ENCODE results near the gene RIT1.
A peak's percentile ranks its signal among the peaks of the same experiment; 100 is the strongest.

Gene RIT1, protein sequence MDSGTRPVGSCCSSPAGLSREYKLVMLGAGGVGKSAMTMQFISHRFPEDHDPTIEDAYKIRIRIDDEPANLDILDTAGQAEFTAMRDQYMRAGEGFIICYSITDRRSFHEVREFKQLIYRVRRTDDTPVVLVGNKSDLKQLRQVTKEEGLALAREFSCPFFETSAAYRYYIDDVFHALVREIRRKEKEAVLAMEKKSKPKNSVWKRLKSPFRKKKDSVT

DNA sequence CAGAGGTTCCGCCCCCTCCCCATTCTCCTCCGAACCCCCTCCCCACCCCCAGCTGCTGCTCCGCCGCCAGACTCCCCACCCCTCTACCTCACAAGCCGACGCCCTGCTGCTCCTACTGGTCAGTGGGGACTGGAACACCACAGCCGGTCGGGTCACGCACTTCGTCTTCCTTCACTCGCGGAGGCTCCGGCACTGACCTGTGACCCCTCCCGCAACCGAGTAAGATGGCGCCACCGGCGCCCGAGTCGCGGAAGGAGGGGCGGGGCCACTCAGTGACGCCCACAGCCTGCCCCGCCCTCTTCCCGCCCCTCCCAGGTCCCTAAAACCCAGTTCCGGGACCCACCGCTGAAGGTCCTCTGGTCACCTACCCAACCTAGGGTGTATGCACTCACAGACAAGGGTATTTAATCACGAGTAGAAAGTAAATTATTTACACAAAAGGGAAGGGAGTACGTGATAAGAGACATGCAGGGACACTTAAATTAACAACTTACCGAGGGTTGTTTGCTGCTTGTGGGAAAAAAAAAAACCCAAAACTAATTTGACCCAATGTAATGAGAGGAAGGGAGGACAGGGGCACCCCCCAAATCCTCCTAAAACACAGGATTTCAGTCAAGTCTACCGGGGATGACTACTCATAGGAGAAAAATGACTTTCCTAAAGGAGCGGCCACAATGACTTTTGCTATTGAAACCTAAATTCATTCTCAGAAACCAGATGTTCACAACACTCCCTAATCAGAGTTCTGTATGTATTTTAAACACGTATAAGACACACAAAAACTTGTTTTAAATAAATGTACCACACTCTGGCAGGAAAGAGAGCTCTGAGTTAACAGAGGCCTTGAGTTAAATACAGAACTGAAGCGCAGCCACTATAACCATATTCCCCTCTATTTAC, at the start of gene RIT1:
Gene RIT1, minus strand, starts transcription at position 194 of the 900 bp plus-strand sequence. CDS start 588 bp downstream, outside the sequence.
- DNase-seq = peak; percentile 74

DNA sequence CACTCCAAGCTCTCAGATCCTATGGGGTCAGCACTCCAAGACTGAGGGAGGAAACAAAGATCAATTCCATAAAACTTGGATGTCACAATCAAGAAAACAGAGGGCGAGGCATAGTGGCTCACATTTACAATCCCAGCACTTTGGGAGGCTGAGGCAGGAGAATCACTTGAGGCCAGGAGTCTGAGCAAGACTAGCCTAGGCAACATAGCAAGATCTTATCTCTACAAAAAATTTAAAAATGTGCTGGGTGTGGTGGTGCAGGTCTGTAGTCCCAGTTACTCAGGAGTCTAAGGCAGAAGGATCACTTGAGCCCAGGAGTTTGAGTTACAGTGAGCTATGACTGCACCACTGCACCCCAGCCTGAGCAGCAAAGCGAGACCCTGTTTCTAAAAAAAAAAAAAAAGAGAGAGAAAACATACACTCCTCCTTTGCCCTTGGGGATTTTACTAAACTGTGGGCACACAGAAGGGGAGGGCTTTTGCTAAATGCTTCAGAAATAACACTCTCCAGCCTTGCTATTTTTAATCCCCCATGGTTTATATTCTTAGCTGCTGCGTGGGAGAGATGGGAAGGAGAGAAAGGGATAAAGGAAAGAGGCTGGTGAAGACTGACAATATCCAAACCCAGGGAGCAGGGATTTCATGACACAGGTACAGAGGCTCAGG, 49.1 kb upstream of the RIT1 start:
- DNase-seq = no peak

GRCh38 chr1:155957411-155957915, 46.3 kb upstream of the RIT1 start:
- no peak for DNase-seq

DNA sequence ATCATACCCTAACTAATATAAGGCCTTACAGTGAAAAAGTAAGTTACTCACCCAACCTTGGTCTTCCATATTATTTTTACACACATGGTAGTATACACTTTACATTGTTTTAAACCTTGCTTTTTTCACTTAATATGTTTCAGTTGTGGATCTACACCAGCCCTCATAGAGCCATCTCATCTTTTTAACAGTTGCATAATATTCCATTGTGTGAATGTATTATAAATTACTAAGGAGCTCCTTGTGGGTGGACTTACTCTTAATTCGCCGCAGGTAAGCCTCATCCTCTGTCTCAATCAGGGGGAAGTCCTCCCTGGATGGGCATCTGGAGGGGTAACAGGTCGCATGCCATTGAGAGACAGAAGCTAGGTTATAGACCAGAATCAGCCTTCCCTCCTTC, 43.5 kb upstream of the RIT1 start:
- no peak for DNase-seq

GRCh38 chr1:155952505-155952890, 41.3 kb upstream of the RIT1 start:
- DNase-seq = no peak

GRCh38 chr1:155951753-155952504, 40.8 kb upstream of the RIT1 start:
- DNase-seq = no peak

DNA sequence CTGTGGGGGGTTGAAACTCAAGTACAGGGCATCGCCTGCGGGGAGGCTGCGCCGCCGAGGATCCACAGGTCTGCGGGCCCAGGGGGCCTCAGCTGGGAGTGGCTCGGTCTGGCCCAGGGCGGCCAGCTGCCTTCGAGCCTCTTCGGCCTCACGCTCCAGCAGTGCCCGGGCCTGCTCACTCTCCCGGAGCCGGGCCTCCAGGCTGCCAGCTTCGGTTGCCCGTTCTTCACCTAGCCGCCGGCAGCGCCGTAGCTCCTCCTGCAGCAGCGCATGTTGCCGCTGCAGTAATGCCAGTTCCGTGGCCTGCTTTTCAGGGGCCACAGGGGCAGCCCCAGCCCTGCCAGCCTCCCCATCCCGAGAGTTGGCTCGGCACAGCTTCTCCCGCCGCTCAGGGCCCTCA, 39.7 kb upstream of the RIT1 start:
- DNase-seq = no peak

DNA sequence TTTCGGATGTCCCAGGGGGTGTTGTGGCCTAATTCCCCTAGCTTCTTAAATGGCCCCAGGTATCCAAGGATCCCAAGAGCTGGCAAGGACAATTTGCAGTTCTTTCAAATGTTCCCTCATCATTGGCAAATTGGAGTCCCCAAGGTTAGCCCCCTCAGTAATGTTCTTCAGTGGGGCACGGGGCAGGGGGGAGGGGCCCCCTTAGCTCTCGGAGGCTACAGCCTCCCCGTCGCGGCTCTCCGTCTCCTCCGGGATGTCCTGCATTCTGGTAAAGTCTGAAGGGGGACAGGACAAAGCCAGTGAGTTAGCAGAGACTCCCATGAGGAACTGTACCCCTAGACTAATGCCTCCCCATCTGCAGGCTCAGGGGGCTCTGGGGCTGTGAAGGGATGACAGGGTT, 36.6 kb upstream of the RIT1 start:
- DNase-seq = no peak

DNA sequence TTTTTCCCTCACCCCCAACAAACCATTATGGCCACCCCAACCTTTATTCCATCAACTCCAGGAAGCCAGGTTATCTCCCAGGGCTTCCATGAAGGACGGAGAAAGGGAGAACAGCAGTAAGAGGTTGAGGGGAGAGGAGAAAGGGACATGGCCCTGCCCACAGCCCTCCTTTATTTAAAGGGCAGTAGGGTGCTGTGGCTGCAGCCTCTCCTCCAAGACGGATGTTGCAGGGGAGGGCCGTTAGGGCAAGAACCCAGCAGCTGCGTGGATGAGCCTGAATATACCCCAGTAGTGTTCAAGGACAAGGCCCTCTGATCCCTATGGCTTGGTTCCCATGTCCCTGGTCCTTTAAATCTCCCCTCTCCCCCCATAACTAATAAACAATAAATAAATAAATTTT, 36.1 kb upstream of the RIT1 start:
- DNase-seq = no peak

GRCh38 chr1:155946633-155947219, 35.6 kb upstream of the RIT1 start:
- DNase-seq = no peak

DNA sequence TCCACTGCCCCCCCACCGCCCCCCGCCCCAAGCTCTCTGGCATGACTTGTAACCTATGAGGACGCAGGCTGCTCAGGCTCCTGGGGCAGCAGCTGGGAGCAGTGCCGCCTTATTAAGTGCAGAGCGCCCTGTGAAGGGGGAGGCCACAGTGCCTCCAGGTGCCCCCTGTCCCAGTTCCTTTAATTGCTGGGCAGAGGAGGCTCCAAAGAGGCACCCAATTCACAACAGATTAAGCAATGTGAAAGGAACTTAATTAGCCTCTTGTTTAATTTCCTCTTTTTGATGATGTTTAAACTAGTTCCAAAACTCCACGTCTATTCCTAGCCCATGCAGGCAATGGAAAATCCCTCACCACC, 33.3 kb upstream of the RIT1 start:
- no peak for DNase-seq

DNA sequence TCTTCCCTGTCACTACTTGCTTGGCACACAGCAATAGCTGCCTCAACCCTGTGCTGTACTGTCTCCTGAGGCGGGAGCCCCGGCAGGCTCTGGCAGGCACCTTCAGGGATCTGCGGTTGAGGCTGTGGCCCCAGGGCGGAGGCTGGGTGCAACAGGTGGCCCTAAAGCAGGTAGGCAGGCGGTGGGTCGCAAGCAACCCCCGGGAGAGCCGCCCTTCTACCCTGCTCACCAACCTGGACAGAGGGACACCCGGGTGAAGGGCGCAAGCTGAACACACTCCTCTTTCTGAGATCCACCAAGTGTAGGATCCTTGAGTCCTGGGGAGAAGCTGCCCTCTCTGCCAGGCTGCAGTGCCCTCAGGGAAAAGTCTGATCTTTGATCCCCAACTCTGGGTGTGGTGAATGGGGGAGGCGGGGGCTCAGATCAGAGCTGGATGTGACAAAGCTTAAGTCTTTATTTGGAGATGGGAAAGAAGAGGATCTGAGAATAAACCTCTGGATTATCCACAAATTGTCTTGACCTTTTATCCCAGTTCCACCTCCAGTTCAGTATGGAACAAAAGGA, 31.5 kb upstream of the RIT1 start:
- DNase-seq = no peak

DNA sequence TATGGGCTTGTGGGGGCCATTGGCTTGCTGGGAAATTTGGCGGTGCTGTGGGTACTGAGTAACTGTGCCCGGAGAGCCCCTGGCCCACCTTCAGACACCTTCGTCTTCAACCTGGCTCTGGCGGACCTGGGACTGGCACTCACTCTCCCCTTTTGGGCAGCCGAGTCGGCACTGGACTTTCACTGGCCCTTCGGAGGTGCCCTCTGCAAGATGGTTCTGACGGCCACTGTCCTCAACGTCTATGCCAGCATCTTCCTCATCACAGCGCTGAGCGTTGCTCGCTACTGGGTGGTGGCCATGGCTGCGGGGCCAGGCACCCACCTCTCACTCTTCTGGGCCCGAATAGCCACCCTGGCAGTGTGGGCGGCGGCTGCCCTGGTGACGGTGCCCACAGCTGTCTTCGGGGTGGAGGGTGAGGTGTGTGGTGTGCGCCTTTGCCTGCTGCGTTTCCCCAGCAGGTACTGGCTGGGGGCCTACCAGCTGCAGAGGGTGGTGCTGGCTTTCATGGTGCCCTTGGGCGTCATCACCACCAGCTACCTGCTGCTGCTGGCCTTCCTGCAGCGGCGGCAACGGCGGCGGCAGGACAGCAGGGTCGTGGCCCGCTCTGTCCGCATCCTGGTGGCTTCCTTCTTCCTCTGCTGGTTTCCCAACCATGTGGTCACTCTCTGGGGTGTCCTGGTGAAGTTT, 30.8 kb upstream of the RIT1 start:
- no peak for DNase-seq

GRCh38 chr1:155940993-155941844, 30.1 kb upstream of the RIT1 start, which contains the start of gene RXFP4:
RXFP4 (plus strand) TSS chr1:155941638; CDS start chr1:155941710, 72 bp downstream.
- no peak for DNase-seq

DNA sequence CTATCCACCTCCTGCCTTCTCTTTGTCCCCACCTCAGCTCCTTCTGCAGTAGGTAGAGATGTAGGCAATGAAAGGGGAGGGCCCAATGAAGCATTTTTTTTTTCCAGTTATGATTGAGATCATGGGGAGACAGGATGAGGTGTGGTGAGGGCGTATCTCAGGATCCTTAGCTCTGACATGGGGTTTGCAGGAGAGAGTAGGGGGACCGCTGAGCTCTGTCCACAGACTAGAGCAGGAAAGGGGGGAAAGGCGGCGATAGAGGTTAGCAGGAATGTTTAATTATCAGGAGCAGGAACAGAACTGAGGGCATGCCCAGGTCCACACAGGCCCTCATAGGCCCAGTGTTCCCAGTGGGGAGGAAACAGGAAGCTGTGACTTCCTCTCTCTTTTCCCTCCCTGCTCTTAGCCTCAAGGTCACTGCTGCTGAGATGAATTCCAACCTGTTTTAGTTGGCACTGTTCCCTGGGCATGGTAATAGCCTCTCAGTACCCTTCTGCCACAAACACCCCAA, 29.4 kb upstream of the RIT1 start:
- peak; percentile 60 for DNase-seq

- DNase-seq = peak; percentile 78
Measured at GRCh38 chr1:155938220-155938627, 27.1 kb upstream of the RIT1 start.

DNA sequence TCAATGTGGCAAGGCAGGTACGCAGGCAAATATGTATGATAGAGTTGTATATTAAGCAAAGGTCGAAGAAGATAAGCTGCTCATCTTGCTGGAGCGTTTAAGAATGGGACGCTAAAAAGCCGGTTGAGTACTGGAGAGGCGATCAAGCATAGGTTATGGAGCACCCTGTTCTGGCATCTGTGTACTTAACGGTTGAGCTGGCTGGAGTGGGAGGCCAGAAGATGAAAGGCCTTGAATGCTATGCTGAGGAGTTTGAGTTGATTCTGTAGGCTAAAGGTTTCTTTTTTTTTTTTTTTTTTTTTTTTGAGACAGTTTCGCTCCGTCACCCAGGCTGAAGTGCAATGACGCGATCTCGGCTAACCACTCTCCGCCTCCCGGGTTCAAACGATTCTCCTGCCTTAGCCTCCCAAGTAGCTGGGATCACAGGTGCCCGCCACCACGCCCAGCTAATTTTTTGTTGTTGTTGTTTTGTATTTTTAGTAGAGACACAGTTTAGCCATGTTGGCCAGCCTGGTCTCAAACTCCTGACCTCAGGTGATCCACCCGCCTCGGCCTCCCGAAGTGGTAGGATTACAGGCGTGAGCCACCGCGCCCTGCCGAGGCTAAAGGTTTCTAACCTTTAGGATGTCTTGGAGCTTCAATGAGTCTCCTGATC, 23.9 kb upstream of the RIT1 start:
- no peak for DNase-seq

- peak; percentile 99 for DNase-seq
Measured at GRCh38 chr1:155934097-155934935, 23.2 kb upstream of the RIT1 start, which contains the start of gene KHDC4. KHDC4 (minus strand) TSS chr1:155934413; CDS start chr1:155934373, 40 bp downstream.

All from fibroblast of skin of right quadriceps (primary cell).